Activated CD8-positive, alpha-beta memory T cell treated with anti-CD3 and anti-CD28 coated beads for 24 hours (primary cell): ENCODE measurements around the gene RFFL.

ENCODE experiments used
- DNase-seq: peaks from one replicate; pipeline ENCODE4 v3.0.0-alpha.2; 2020

RFFL gene

GRCh38 chr17:35079547-35080423 lies 16.3 kb upstream of the RFFL start:
- no peak for DNase-seq

- DNase-seq: no peak
These were observed 13.4 kb upstream of the RFFL start for GRCh38 chr17:35076874-35077273.

- DNase-seq: no peak
These were observed 11.5 kb upstream of the RFFL start for GRCh38 chr17:35074711-35075707.

DNA sequence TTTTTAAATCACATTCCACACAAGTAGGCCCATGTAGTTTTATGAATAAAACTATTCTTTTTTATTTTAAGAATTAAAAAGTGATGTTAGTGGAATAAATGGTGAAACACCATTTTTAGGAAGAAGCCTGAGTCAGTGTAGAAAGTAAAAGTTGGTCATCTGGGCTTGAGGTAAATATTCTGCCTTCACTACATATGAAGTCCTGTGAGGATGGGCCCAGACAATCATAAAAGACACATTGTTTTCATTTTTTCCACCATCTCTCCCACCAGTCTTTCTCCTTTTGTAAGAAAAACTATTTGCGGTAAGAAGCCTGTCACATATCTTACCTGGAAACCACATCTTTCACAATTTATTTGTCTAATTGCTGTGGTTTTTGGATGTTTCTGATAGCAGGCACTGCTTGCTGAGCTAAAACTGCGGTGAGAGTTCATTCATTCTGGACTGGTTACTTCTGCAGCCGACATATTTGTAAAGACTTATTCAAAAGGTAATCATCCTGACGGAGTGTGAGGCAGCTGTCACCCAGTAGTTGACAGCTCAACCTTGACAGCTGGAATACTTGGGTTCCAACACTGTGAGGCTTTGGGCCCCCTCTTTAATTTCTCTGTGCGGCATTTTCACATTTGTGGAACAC lies 10.6 kb upstream of the RFFL start:
- DNase-seq: no peak

DNA sequence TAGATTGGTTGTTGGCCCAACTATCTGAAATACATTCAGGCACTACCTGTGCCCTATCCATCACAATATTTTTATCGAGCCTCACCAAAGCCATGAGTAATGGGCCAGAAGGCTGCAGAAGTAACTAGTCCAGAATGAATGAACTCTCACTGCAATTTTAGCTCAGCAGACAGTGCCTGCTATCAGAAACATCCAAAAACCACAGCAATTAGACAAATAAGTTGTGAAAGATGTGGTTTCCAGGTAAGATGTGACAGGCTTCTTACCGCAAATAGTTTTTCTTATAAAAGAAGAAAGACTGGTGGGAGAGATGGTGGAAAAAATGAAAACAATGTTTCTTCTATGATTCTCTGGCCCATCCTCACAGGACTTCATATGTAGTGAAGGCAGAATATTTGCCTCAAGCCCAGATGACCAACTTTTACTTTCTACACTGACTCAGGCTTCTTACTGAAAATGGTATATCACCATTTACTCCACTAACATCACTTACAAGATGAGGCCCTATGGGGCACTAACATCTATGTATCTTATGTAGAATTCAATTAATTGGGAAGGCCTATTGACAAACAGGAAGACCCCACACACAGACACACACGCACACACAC lies 9.8 kb upstream of the RFFL start:
- DNase-seq: no peak

- DNase-seq: no peak
These were observed 5.8 kb upstream of the RFFL start for GRCh38 chr17:35069311-35069710.

DNA sequence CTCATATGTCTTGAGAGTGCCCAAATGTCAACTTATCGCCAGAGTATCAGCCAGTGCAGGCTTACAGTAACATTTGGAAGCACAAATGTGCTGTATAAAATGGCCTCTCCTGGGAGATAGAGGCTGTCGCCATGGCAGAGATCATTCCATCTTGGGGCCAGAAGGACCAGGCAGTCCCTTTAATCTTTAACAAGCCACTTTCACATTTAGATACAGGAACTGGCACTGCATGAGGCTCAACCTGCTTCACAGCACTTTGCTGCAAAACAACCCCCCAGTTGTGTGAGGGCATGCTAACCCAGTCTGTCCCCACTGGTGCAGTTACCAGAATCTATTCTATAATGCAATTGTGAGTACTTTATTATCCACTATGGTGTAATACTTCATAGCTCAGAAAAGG lies 4.7 kb upstream of the RFFL start:
- DNase-seq: no peak

- no peak for DNase-seq
These were observed 2.4 kb upstream of the RFFL start for GRCh38 chr17:35065880-35066279.

DNA sequence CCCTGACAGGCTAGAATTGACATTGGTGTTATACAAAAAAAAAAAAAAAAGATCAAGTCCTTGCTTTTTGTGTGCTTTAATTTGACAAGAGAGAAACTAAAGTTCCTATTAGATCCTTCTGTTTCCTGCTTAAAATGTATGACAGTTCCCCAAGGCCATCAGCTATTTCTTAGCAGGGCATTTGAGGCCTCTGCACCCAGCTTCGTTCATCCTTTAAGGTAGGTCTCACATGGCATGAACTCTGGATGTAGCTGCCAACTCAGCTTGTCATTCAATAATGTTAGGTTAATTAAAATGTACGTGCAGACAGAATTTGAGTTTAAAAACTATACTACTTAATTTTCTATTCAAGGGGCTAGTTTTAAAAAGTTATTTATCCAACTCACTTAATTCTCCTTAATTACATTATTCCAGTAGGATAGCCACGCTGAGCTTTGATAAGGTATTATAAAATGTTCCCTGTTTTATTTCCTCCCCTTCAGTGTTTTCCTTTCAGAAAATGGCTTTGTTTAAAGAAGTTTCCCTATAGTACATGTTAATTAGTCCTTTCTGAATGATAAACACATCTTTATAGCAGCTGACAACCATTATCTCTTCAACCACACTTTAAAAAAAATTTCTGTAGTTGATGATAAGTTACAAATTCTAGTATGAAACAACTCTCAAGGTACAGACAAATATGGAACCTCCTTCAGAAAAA lies 1.2 kb upstream of the RFFL start:
- no peak for DNase-seq

DNA sequence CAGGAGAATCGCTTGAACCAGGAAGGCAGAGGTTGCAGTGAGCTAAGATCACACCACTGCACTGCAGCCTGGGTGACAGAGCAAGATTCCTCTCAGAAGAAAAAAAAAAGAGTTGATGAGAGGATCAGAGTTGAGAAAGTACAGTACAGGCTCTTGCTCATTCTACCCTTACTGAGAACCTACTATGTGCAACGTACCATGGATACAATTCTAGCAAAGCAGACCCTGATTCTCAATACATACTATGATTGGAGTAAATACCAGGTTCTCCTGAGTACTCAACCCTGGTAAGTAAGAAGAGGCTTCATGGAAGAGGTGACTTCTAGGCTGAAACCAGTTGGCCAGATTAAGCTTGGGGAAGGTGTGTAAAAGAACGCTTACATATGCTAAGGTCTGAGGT lies 1.2 kb downstream of the RFFL start:
- no peak for DNase-seq

DNA sequence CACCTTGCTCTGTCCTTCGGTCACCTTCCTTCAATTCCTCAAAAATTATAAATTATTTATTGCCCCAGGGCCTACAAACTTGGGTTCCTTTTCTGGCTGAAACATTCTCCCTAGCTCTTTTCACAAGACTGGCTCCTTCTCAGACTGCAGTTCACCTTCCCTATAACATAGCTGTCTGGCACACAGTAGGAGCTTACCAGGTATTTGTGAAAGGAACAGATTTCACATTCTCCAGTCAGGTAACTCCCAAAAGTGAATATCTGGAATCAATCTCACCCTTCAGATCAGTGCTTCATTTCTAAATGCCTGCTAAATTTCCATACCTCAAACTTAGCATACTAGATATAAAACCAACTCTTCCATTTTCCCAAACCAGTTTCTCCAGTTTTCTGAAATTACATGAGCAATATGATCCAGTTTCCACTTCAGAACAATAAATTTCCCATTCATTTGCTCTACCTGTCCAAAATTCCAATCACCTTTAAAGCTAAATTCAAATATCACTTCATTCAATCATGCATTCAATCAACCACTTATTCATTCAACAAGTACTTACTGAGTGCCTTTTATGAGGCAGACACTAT lies 6.1 kb downstream of the RFFL start:
- DNase-seq: no peak

DNA sequence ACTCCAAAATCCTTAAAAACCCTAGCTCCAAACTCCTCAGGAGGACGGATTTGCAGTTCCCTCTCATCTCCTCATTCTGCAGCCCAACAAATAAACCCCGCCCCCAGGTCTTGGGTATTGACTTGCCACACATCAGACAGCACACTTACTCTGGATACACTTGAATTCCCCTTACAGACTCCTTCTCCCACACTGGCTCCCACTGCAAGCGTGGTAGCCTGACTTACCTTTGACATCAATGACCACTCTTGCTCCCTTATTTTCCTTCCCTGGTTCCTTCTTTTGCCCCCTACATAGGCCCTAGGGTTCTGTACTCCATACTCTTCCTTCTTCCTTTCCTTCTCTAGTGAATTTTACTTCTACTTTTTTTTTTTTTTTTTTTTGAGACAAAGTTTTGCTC lies 7.5 kb downstream of the RFFL start:
- no peak for DNase-seq

DNA sequence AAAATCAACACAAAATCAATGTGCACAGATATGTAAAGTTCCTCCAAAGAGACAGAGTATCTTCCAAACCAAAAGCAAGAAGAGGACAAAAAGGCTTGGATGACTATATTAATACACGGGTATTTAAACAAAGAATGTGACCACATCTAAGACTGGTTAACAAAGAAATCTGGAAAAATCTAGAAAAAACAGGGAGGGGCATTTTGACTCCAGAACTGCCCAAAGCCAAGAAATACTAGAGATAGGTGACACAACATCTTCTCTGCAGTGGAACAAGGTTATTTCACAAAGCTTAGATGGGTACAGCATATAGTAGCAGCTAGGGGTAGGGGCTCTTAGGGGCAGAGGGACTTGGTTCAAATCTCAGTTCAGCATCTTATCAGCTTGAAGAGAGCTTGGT lies 10.3 kb downstream of the RFFL start:
- DNase-seq: no peak

DNA sequence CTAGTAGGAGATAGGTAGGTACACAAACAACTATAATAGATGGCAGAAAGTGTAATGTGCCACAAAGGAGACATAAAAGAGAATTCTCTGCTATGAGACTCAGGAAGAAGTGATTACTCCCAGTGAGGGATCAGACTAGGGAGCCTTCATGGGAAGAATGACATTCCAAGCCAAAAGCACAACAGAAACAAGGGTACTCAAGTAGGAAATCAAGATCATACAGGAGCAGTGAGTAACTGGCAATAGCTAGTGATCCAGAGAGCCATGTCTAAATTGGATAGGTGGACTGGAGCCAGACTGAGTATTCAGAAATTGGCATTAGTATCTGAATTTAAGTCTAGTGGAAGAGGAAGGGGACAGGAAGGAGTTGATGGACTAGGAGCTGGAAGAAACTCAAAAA lies 10.7 kb downstream of the RFFL start:
- DNase-seq: no peak

- DNase-seq: no peak
These were observed 11.3 kb downstream of the RFFL start for GRCh38 chr17:35052241-35052610.

GRCh38 chr17:35051579-35052240 lies 11.8 kb downstream of the RFFL start:
- no peak for DNase-seq

DNA sequence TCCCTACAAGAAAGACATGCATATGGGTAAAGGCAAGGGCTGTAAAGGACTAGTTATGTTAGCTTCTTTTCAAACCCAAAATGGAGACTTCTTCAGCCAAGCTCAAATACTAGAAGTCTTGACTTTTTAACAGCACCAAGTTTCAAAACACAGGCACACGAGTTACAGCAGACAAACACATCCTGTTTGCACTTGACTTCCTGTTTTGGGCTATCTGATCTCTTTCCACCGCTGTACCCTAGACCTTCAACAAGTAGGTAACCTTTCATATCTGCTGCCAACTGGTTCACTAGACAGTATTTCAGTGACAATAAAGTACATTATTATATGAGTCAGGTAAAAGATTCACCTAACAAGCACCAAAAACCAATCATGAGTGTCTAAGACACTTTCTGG lies 12.3 kb downstream of the RFFL start:
- DNase-seq: no peak

DNA sequence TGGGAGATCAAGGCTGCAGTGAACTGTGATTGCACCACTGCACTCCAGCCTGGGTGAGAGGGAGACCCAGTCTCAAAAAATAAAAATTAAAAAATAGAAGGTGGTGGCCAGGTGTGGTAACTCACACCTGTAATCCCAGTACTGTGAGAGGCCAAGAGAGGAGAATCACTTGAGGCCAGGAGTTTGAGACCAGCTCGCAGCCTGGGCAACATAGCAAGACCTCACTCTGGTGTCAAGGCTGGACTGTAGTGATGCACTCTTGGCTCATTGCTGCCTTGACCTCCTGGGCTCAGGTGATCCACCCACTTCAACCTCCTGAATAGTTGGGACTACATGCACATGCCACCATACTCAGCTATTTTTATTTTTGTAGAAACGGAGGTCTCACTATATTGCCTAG lies 13.3 kb downstream of the RFFL start:
- no peak for DNase-seq

GRCh38 chr17:35048685-35049379 lies 14.7 kb downstream of the RFFL start:
- DNase-seq: no peak

- peak; percentile 66 for DNase-seq
These were observed 16.7 kb downstream of the RFFL start for GRCh38 chr17:35046740-35047283.
